ENCODE data around the gene N4BP2L1. TPM values are rescaled to one million over a fixed set of nuclear protein-coding genes. Genes with fewer than 3 reads are reported as not detected.

Gene N4BP2L1
- total RNA-seq, 6 experiments from 2014 or later = 0.08 to 0.60 (median 0.33) TPM

Other genes with a start within 250 kb of the N4BP2L1 start
- not detected for gene ZAR1L, start 112.8 kb downstream of the N4BP2L1 start, total RNA-seq (2021; fragmentation: NEBNext Ultra II Directional; extraction: Animal tissue kit (Norgen Biotek cat#: 25700))
- 1 to 10 TPM; 4.0 to 8.4 (median 8.2) TPM for gene BRCA2, start 112.6 kb downstream of the N4BP2L1 start, total RNA-seq (2021; fragmentation: NEBNext Ultra II Directional; extraction: Animal tissue kit (Norgen Biotek cat#: 25700))
- 10 to 100 TPM; 44.7 to 57.9 (median 50.4) TPM for gene N4BP2L2, start 110.7 kb upstream of the N4BP2L1 start, total RNA-seq (2021; fragmentation: NEBNext Ultra II Directional; extraction: Animal tissue kit (Norgen Biotek cat#: 25700))
- gene PDS5B, start 158.3 kb upstream of the N4BP2L1 start, total RNA-seq (2021; fragmentation: NEBNext Ultra II Directional; extraction: Animal tissue kit (Norgen Biotek cat#: 25700)) = 10 to 100 TPM; 21.0 to 28.9 (median 24.6) TPM